Liver (tissue), 9 donors: Measurements from ENCODE around the gene VPS11. TPM values are rescaled to one million over a fixed set of nuclear protein-coding genes. Genes with fewer than 3 reads are reported as not detected.

Experiments
- DNase-seq: peaks from one replicate; pipeline ENCODE4 v3.0.0-alpha.2; 2017; ENCODE audit warnings: low spot score
- H3K27ac ChIP-seq, 2 donors: one replicate each; pipeline ENCODE4 v1.7.0; 2013; ENCODE audit warnings: inconsistent platforms in 2 of 2, low read length in 2 of 2, control low read depth in 1 of 2, low read depth in 1 of 2, mild to moderate bottlenecking in 1 of 2
- H3K27me3 ChIP-seq, 4 donors: one replicate each; pipeline versions ENCODE4 v1.6.1 to v1.7.0; 2013; ENCODE audit warnings: low read length in 3 of 4, inconsistent platforms in 1 of 4, mild to moderate bottlenecking in 1 of 4, moderate library complexity in 1 of 4; ENCODE audit not compliant: control insufficient read depth in 4 of 4, insufficient read depth in 4 of 4
- H3K36me3 ChIP-seq, 4 donors: one replicate each; pipeline versions ENCODE4 v1.6.1 to v1.7.0; 2013; ENCODE audit warnings: low read length in 3 of 4, mild to moderate bottlenecking in 3 of 4, low read depth in 1 of 4, moderate library complexity in 1 of 4; ENCODE audit not compliant: control insufficient read depth in 4 of 4, insufficient read depth in 3 of 4
- H3K4me1 ChIP-seq, 4 donors: one replicate each; pipeline versions ENCODE4 v1.6.1 to v1.7.0; 2013; ENCODE audit warnings: low read length in 3 of 4, mild to moderate bottlenecking in 3 of 4, moderate library complexity in 1 of 4; ENCODE audit not compliant: control insufficient read depth in 4 of 4, insufficient read depth in 4 of 4
- H3K4me3 ChIP-seq, 3 donors: one replicate each; pipeline versions ENCODE4 v1.6.1 to v1.7.0; 2013; ENCODE audit warnings: low read length in 3 of 3, control low read depth in 1 of 3, low read depth in 1 of 3, mild to moderate bottlenecking in 1 of 3
- H3K9ac ChIP-seq, 2 donors: one replicate each; pipeline ENCODE4 v1.7.0; 2013; ENCODE audit warnings: low read length in 2 of 2, mild to moderate bottlenecking in 2 of 2, moderate library complexity in 2 of 2, control low read depth in 1 of 2, low read depth in 1 of 2
- H3K9me3 ChIP-seq, 4 donors: one replicate each; pipeline versions ENCODE4 v1.6.1 to v1.7.0; 2013; ENCODE audit warnings: low read length in 3 of 4; ENCODE audit not compliant: control insufficient read depth in 4 of 4
- EGR1 ChIP-seq, 2 donors: IDR thresholded peaks; 2 replicates each; pipeline ENCODE4 v1.6.1; 2016 to 2018; ENCODE audit warnings: antibody characterized with exemption in 2 of 2, low read depth in 2 of 2
- FOXA1 ChIP-seq: IDR thresholded peaks from 2 replicates; pipeline ENCODE4 v1.6.1; 2016; ENCODE audit warnings: antibody characterized with exemption
- FOXA2 ChIP-seq: IDR thresholded peaks from 2 replicates; pipeline ENCODE4 v1.6.1; 2016; ENCODE audit warnings: antibody characterized with exemption
- GABPA ChIP-seq, 2 donors: IDR thresholded peaks in 1 of 2; conservative IDR thresholded peaks in 1 of 2; 2 replicates each; pipeline ENCODE4 v1.6.1; 2016; ENCODE audit warnings: antibody characterized with exemption in 2 of 2, mild to moderate bottlenecking in 1 of 2, moderate library complexity in 1 of 2
- HNF4A ChIP-seq, 2 donors: conservative IDR thresholded peaks; 2 replicates each; pipeline ENCODE4 v1.6.1; 2016; ENCODE audit warnings: antibody characterized with exemption in 2 of 2, mild to moderate bottlenecking in 2 of 2
- HNF4G ChIP-seq: IDR thresholded peaks from 2 replicates; pipeline ENCODE4 v1.6.1; 2016; ENCODE audit warnings: antibody characterized with exemption
- JUND ChIP-seq, 2 donors: IDR thresholded peaks; 2 replicates each; pipeline ENCODE4 v1.6.1; 2016; ENCODE audit warnings: antibody characterized with exemption in 2 of 2
- MAX ChIP-seq: IDR thresholded peaks from 2 replicates; pipeline ENCODE4 v1.6.1; 2016; ENCODE audit warnings: antibody characterized with exemption
- NR2F2 ChIP-seq: IDR thresholded peaks from 2 replicates; pipeline ENCODE4 v1.6.1; 2016; ENCODE audit warnings: antibody characterized with exemption
- RAD21 ChIP-seq, 2 donors: IDR thresholded peaks; 2 replicates each; pipeline ENCODE4 v1.6.1; 2016; ENCODE audit warnings: antibody characterized with exemption in 2 of 2, mild to moderate bottlenecking in 2 of 2
- REST ChIP-seq: IDR thresholded peaks from 2 replicates; pipeline ENCODE4 v1.6.1; 2016; ENCODE audit warnings: antibody characterized with exemption, mild to moderate bottlenecking
- RXRA ChIP-seq, 2 donors: IDR thresholded peaks; 2 replicates each; pipeline ENCODE4 v1.6.1; 2017 to 2018; ENCODE audit warnings: antibody characterized with exemption in 2 of 2, mild to moderate bottlenecking in 1 of 2
- SP1 ChIP-seq: IDR thresholded peaks from 2 replicates; pipeline ENCODE4 v1.6.1; 2018; ENCODE audit warnings: antibody characterized with exemption, mild to moderate bottlenecking
- TAF1 ChIP-seq: conservative IDR thresholded peaks from 2 replicates; pipeline ENCODE4 v1.6.1; 2016; ENCODE audit warnings: antibody characterized with exemption, mild to moderate bottlenecking
- YY1 ChIP-seq: IDR thresholded peaks from 2 replicates; pipeline ENCODE4 v1.6.1; 2016; ENCODE audit warnings: antibody characterized with exemption, mild to moderate bottlenecking
- WGBS: extraction: QIAGEN DNeasy Blood & Tissue Kit; methylation state at CpG from one replicate; pipeline ENCODE4 v1.1.7; 2013; 5-methylcytosine and 5-hydroxymethylcytosine counted together
- polyA plus RNA-seq, 2 donors: library from polyadenylated mRNA; stranded (reverse) in 1 of 2; unstranded in 1 of 2; fragments of 200-250 nt in 1 of 2; fragments of >200 nt in 1 of 2; fragmentation: Nextera tagmentation in 1 of 2; extraction: Ambion mirVana in 1 of 2; gene quantifications; one replicate each; pipeline versions ENCODE4 v1.2.1 to v1.2.3, GENCODE V29; 2013 to 2015
- total RNA-seq, 2 donors: library from RNA; depleted of rRNA; stranded (reverse); fragments of >200 nt; gene quantifications; one replicate each; pipeline ENCODE4 v1.2.3, GENCODE V29; 2014
- TF ChIP-seq, protein P1 (sequence below): fragments of 150-350 bp; IDR thresholded peaks from 2 replicates; pipeline ENCODE4 v1.5.1; 2017; ENCODE audit warnings: improper control_type of control experiment, low read depth, low read length; ENCODE audit not compliant: missing input control
- donor health status: healthy.
- donor health status: healthy.
- donor health status: healthy.
- donor health status: healthy.
- donor health status: healthy.

VPS11 gene
- total and polyA plus RNA-seq, 4 donors = 7.2 to 17.4 (median 12.2) TPM

- TF ChIP-seq TAF1 = no peak
These were observed 53.0 kb downstream of the VPS11 start (continued) for GRCh38 chr11:119120639-119121007.

GRCh38 chr11:119121008-119121810 is 53.6 kb downstream of the VPS11 start, which contains the start of gene HINFP:
HINFP (plus strand) TSS chr11:119121580; CDS start chr11:119126945, 5,365 bp downstream.
- Histone ChIP-seq H3K36me3 (peaks cover under 1 to 11% (median 7%) of the 10 kb centered on the region in 4 donors), H3K9me3 (no peaks in the 10 kb centered on the region), H3K27ac (peak within 1 kb of the TSS; percentile 66 to 73), H3K4me3 (peak within 1 kb of the TSS; percentile 73 to 98 (median 97)), H3K9ac (peak within 1 kb of the TSS; percentile 80 to 91), H3K27me3 (no peaks in the 10 kb centered on the region), H3K4me1 (peaks cover 6 to 25% (median 19%) of the 10 kb centered on the region in 4 donors)
- under 1% methylated on average over 54 of the region's 54 CpGs for WGBS
- peak; percentile 100 for DNase-seq
- TF ChIP-seq FOXA1 (no peak), GABPA (IDR thresholded peaks at IDR 0.05 in 1 of 2, conservative IDR thresholded peaks at IDR 0.05 in 1 of 2) (peak in 1 of 2 donors; percentile 89), HNF4G (no peak), REST (no peak), SP1 (peak; percentile 86), NR2F2 (no peak), MAX (peak; percentile 51), JUND (IDR thresholded peaks at IDR 0.05) (no peak), TAF1 (no peak), EGR1 (IDR thresholded peaks at IDR 0.05; ENCODE audit: low read depth in 2 of 2) (no peak), YY1 (peak; percentile 73), HNF4A (conservative IDR thresholded peaks at IDR 0.05) (no peak), RXRA (IDR thresholded peaks at IDR 0.05) (peak in 1 of 2 donors; percentile 29), RAD21 (IDR thresholded peaks at IDR 0.05) (peak in 1 of 2 donors; percentile 36)

DNA sequence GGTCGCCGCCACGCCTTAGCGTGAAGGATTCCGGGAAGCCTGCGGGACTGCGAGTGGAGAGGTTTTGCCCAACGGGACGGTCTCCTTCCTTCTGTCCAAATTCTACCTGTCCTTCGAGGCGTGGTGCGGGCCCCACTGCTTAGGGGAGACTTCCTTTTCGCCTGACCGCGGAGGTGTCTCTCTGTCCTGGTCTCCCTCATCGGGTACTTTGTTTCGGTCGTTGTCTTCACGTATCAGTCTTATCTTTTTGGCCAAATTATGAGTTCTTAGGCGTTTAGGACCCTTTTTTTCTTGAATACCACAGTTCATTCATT is 54.1 kb downstream of the VPS11 start:
- whole genome bisulfite sequencing = under 1% methylated on average over 20 of the region's 20 CpGs
- H3K9ac ChIP-seq = peak overlapping the region; percentile 80 to 91
- no peak for DNase-seq
- H3K9me3 ChIP-seq = no peaks in the 10 kb centered on the region
- H3K36me3 ChIP-seq = peaks cover 0 to 11% (median 7%) of the 10 kb centered on the region in 4 donors
- peaks cover 6 to 25% (median 19%) of the 10 kb centered on the region in 4 donors for H3K4me1 ChIP-seq
- no peak for TF ChIP-seq HNF4A (conservative IDR thresholded peaks at IDR 0.05)
- TF ChIP-seq EGR1 (IDR thresholded peaks at IDR 0.05; ENCODE audit: low read depth in 2 of 2) = no peak
- TF ChIP-seq GABPA (IDR thresholded peaks at IDR 0.05 in 1 of 2, conservative IDR thresholded peaks at IDR 0.05 in 1 of 2) = no peak
- TF ChIP-seq JUND (IDR thresholded peaks at IDR 0.05) = no peak
- no peak for TF ChIP-seq MAX
- TF ChIP-seq, protein P1, sequence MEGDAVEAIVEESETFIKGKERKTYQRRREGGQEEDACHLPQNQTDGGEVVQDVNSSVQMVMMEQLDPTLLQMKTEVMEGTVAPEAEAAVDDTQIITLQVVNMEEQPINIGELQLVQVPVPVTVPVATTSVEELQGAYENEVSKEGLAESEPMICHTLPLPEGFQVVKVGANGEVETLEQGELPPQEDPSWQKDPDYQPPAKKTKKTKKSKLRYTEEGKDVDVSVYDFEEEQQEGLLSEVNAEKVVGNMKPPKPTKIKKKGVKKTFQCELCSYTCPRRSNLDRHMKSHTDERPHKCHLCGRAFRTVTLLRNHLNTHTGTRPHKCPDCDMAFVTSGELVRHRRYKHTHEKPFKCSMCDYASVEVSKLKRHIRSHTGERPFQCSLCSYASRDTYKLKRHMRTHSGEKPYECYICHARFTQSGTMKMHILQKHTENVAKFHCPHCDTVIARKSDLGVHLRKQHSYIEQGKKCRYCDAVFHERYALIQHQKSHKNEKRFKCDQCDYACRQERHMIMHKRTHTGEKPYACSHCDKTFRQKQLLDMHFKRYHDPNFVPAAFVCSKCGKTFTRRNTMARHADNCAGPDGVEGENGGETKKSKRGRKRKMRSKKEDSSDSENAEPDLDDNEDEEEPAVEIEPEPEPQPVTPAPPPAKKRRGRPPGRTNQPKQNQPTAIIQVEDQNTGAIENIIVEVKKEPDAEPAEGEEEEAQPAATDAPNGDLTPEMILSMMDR = no peak
- no peak for TF ChIP-seq FOXA1
- no peak for TF ChIP-seq RAD21 (IDR thresholded peaks at IDR 0.05)
- no peak for TF ChIP-seq FOXA2
- no peak for TF ChIP-seq HNF4G
- no peak for TF ChIP-seq REST
- no peak for TF ChIP-seq SP1
- no peak for TF ChIP-seq TAF1
- peak overlapping the region in 1 of 2 donors; percentile 21 for H3K27ac ChIP-seq
- H3K27me3 ChIP-seq = no peaks in the 10 kb centered on the region
- H3K4me3 ChIP-seq = peak overlapping the region; percentile 73 to 98 (median 97)
